ENCODE measurements around the gene OR10K2.
"Not testable (repeated sequence)": the region's sequence is repeated elsewhere in the genome, so short reads cannot be mapped to it uniquely, and the experiment has no call there.

Gene OR10K2

GRCh38 chr1:158426137-158426536 lies at the start of gene OR10K2:
TSS of gene OR10K2 (minus strand) at chr1:158426237. CDS start at chr1:158420866, 5,371 bp downstream.
- DNase-seq = no peak

- DNase-seq = no peak
Observed at GRCh38 chr1:158471920-158472319, 45.9 kb upstream of the OR10K2 start, which contains the start of gene OR10R2. TSS of gene OR10R2 (plus strand) at chr1:158472220. CDS start at chr1:158472326, 106 bp downstream.

GRCh38 chr1:158461534-158461933 lies 35.5 kb upstream of the OR10K2 start, which contains the start of gene OR10K1:
TSS of gene OR10K1 (plus strand) at chr1:158461834. CDS start at chr1:158465562, 3,728 bp downstream.
- DNase-seq = no peak

- DNase-seq = no peak
Observed at GRCh38 chr1:158458263-158458662, 32.2 kb upstream of the OR10K2 start.

GRCh38 chr1:158457246-158457645 lies 31.2 kb upstream of the OR10K2 start:
- DNase-seq = no peak

GRCh38 chr1:158454537-158454936 lies 28.5 kb upstream of the OR10K2 start:
- no peak for DNase-seq

GRCh38 chr1:158445376-158445775 lies 19.3 kb upstream of the OR10K2 start:
- DNase-seq = no peak

GRCh38 chr1:158434741-158435140 lies 8.7 kb upstream of the OR10K2 start:
- no peak for DNase-seq

GRCh38 chr1:158430163-158430562 lies 4.1 kb upstream of the OR10K2 start:
- DNase-seq = not testable (repeated sequence)

GRCh38 chr1:158425027-158425426 lies 1.0 kb downstream of the OR10K2 start:
- DNase-seq = no peak

GRCh38 chr1:158422212-158422611 lies 3.8 kb downstream of the OR10K2 start:
- no peak for DNase-seq

GRCh38 chr1:158417586-158417985 lies 8.5 kb downstream of the OR10K2 start:
- no peak for DNase-seq

GRCh38 chr1:158414651-158415345 lies 11.2 kb downstream of the OR10K2 start:
- no peak for DNase-seq

GRCh38 chr1:158407092-158407491 lies 18.9 kb downstream of the OR10K2 start:
- no peak for DNase-seq

GRCh38 chr1:158400871-158401270 lies 25.2 kb downstream of the OR10K2 start:
- DNase-seq = no peak

- no peak for DNase-seq
Observed at GRCh38 chr1:158398818-158399514, 27.1 kb downstream of the OR10K2 start, which contains the start of gene OR10T2. TSS of gene OR10T2 (minus strand) at chr1:158399466. CDS start at chr1:158399466, 0 bp downstream.

- DNase-seq = no peak
Observed at GRCh38 chr1:158396646-158397045, 29.4 kb downstream of the OR10K2 start.

- no peak for DNase-seq
Observed at GRCh38 chr1:158393476-158393875, 32.6 kb downstream of the OR10K2 start.

- DNase-seq = no peak
Observed at GRCh38 chr1:158391099-158391498, 34.9 kb downstream of the OR10K2 start.

GRCh38 chr1:158390331-158390730 lies 35.7 kb downstream of the OR10K2 start:
- no peak for DNase-seq

GRCh38 chr1:158374860-158375259 lies 51.2 kb downstream of the OR10K2 start:
- no peak for DNase-seq

- not testable (repeated sequence) for DNase-seq
Observed at GRCh38 chr1:158374101-158374500, 51.9 kb downstream of the OR10K2 start.

- no peak for DNase-seq
Observed at GRCh38 chr1:158371188-158371953, 54.7 kb downstream of the OR10K2 start.

Measured in CD4-positive, alpha-beta T cell treated with Interleukin-4 for 4 hours (primary cell).